ENCODE results near the gene DRC1.

- TF ChIP-seq EZH2 (optimal IDR thresholded peaks at IDR 0.05; ENCODE audit: low read depth, low read length) = no peak
- no peak for TF ChIP-seq CTCF (IDR thresholded peaks at IDR 0.05; ENCODE audit: low read length)
Observed at GRCh38 chr2:26364669-26365068, 37.1 kb upstream of the DRC1 start.
